HEK293 (cell line): ENCODE measurements around the gene GMDS.

Source experiments
- CTCF ChIA-PET: fragments of 350-600 bp; formaldehyde crosslinking; extraction: SDS; loops from one replicate; lab custom pipeline; 2021; ENCODE audit warnings: antibody characterized with exemption; lab: Yijun Ruan, JAX
- POLR2A ChIA-PET: fragments of 300-600 bp; formaldehyde crosslinking; extraction: SDS; loops from one replicate; lab custom pipeline; 2020; ENCODE audit warnings: antibody characterized with exemption, inconsistent platforms; lab: Yijun Ruan, JAX
- H3K27ac ChIP-seq: fragments of 200-500 bp; sonication (Bioruptor generic); 2 replicates; pipeline ENCODE4 v1.5.1; 2014; ENCODE audit warnings: low read depth, low read length, control low read depth, inconsistent platforms; ENCODE audit errors: extremely low read depth
- H3K36me3 ChIP-seq, 2 experiments: fragments of 200-500 bp in 1 of 2; sonication (Bioruptor generic) in 1 of 2; 1 replicate in 1 of 2; 2 replicates in 1 of 2; pipeline ENCODE4 v1.5.1; 2014 to 2017; ENCODE audit warnings: inconsistent platforms in 2 of 2, low read length in 2 of 2; ENCODE audit not compliant: control insufficient read depth in 2 of 2, insufficient read depth in 1 of 2
- H3K4me1 ChIP-seq: fragments of 200-500 bp; sonication (Bioruptor generic); 2 replicates; pipeline ENCODE4 v1.5.1; 2014; ENCODE audit warnings: mild to moderate bottlenecking, low read length, inconsistent platforms; ENCODE audit not compliant: control insufficient read depth, insufficient read depth
- H3K4me3 ChIP-seq: 2 replicates; pipeline ENCODE4 v1.5.1; 2011; ENCODE audit warnings: low read depth, mild to moderate bottlenecking, control low read depth, low read length, moderate library complexity
- H3K9me3 ChIP-seq: fragments of 200-500 bp; sonication (Bioruptor generic); 2 replicates; pipeline ENCODE4 v1.5.1; 2014; ENCODE audit warnings: low read depth, low read length, inconsistent platforms; ENCODE audit not compliant: control insufficient read depth, insufficient read depth
- IKZF3 ChIP-seq: fragments of 450-650 bp; IDR thresholded peaks from 2 replicates; pipeline ENCODE4 v1.5.0; 2018; ENCODE audit warnings: missing biosample characterization, mild to moderate bottlenecking, missing genetic modification characterization, moderate library complexity
- KLF1 ChIP-seq: fragments of 450-650 bp; formaldehyde crosslinking; IDR thresholded peaks from 2 replicates; pipeline ENCODE4 v1.5.1; 2016; ENCODE audit warnings: missing biosample characterization, missing genetic modification characterization
- PATZ1 ChIP-seq: fragments of 450-650 bp; formaldehyde crosslinking; IDR thresholded peaks from 2 replicates; pipeline ENCODE4 v1.5.1; 2016; ENCODE audit warnings: missing biosample characterization, missing genetic modification characterization
- SALL2 ChIP-seq: fragments of 450-650 bp; formaldehyde crosslinking; IDR thresholded peaks from 2 replicates; pipeline ENCODE4 v1.5.0; 2017; ENCODE audit warnings: missing biosample characterization, mild to moderate bottlenecking, missing genetic modification characterization, borderline replicate concordance
- SCRT1 ChIP-seq: fragments of 450-650 bp; formaldehyde crosslinking; IDR thresholded peaks from 2 replicates; pipeline ENCODE4 v1.5.1; 2016; ENCODE audit warnings: missing biosample characterization, missing genetic modification characterization, borderline replicate concordance
- SP7 ChIP-seq: fragments of 450-650 bp; formaldehyde crosslinking; IDR thresholded peaks from 2 replicates; pipeline ENCODE4 v1.5.1; 2016; ENCODE audit warnings: missing biosample characterization, missing genetic modification characterization
- TRIM28 ChIP-seq: IDR thresholded peaks from 2 replicates; pipeline ENCODE4 v1.6.1; 2011; ENCODE audit warnings: low read length, control low read depth, borderline replicate concordance
- ZBTB20 ChIP-seq: fragments of 450-650 bp; formaldehyde crosslinking; IDR thresholded peaks from 2 replicates; pipeline ENCODE4 v1.5.1; 2016; ENCODE audit warnings: missing biosample characterization, missing genetic modification characterization
- ZBTB8A ChIP-seq: fragments of 450-650 bp; formaldehyde crosslinking; IDR thresholded peaks from 2 replicates; pipeline ENCODE4 v1.5.1; 2016; ENCODE audit warnings: missing biosample characterization, missing genetic modification characterization
- ZNF157 ChIP-seq: fragments of 450-650 bp; formaldehyde crosslinking; IDR thresholded peaks from 2 replicates; pipeline ENCODE4 v1.5.1; 2016; ENCODE audit warnings: missing biosample characterization, missing genetic modification characterization
- ZNF335 ChIP-seq: fragments of 450-650 bp; formaldehyde crosslinking; conservative IDR thresholded peaks from 2 replicates; pipeline ENCODE4 v1.5.1; 2016; ENCODE audit warnings: missing biosample characterization, missing genetic modification characterization
- ZNF394 ChIP-seq: fragments of 450-650 bp; formaldehyde crosslinking; IDR thresholded peaks from 2 replicates; pipeline ENCODE4 v1.5.1; 2016; ENCODE audit warnings: missing biosample characterization, missing genetic modification characterization, mild to moderate bottlenecking, moderate library complexity, borderline replicate concordance
- ZNF585B ChIP-seq: fragments of 450-650 bp; formaldehyde crosslinking; IDR thresholded peaks from 2 replicates; pipeline ENCODE4 v1.5.1; 2016; ENCODE audit warnings: missing biosample characterization, missing genetic modification characterization
- ZNF660 ChIP-seq: fragments of 450-650 bp; IDR thresholded peaks from 2 replicates; pipeline ENCODE4 v1.5.1; 2018; ENCODE audit warnings: missing biosample characterization, mild to moderate bottlenecking, missing genetic modification characterization
- ZNF747 ChIP-seq: fragments of 450-650 bp; formaldehyde crosslinking; IDR thresholded peaks from 2 replicates; pipeline ENCODE4 v1.5.1; 2016; ENCODE audit warnings: missing biosample characterization, missing genetic modification characterization
- ZNF843 ChIP-seq: fragments of 450-650 bp; formaldehyde crosslinking; IDR thresholded peaks from 2 replicates; pipeline ENCODE4 v1.5.1; 2016; ENCODE audit warnings: missing biosample characterization, missing genetic modification characterization
- TF ChIP-seq, protein P1 (sequence below): fragments of 450-650 bp; formaldehyde crosslinking; IDR thresholded peaks from 2 replicates; pipeline ENCODE4 v1.5.1; 2016; ENCODE audit warnings: missing biosample characterization, missing genetic modification characterization
- TF ChIP-seq, protein P2 (sequence below): IDR thresholded peaks from 2 replicates; pipeline ENCODE4 v1.6.1; 2011; ENCODE audit warnings: mild to moderate bottlenecking, low read depth, low read length, borderline replicate concordance
- TF ChIP-seq, protein P3 (sequence below): fragments of 450-650 bp; formaldehyde crosslinking; conservative IDR thresholded peaks from 2 replicates; pipeline ENCODE4 v1.5.1; 2016; ENCODE audit warnings: low read depth, missing biosample characterization, missing genetic modification characterization

GMDS gene

GRCh38 chr6:1602049-1602713 lies 643.2 kb downstream of the GMDS start:
- H3K36me3 ChIP-seq = no peaks in the 10 kb centered on the region
- CTCF ChIA-PET = interaction anchor here (0.6 to 2.2 kb wide), 7 partner anchors 502 to 847 kb away, joined by 3 to 11 read pairs (median 4); no protein-coding TSS in a partner anchor
- no peak overlapping the region for H3K4me3 ChIP-seq
- POLR2A ChIA-PET = no interaction called here
- no peak overlapping the region; the same call in 1 of the 2 replicates for H3K27ac ChIP-seq
- H3K4me1 ChIP-seq = peaks cover 35% of the 10 kb centered on the region
- no peak for TF ChIP-seq ZNF394
- no peak for TF ChIP-seq ZNF585B (tag by site-specific recombination)
- TF ChIP-seq ZNF747 (tag by site-specific recombination) = no peak
- TF ChIP-seq, protein P1, sequence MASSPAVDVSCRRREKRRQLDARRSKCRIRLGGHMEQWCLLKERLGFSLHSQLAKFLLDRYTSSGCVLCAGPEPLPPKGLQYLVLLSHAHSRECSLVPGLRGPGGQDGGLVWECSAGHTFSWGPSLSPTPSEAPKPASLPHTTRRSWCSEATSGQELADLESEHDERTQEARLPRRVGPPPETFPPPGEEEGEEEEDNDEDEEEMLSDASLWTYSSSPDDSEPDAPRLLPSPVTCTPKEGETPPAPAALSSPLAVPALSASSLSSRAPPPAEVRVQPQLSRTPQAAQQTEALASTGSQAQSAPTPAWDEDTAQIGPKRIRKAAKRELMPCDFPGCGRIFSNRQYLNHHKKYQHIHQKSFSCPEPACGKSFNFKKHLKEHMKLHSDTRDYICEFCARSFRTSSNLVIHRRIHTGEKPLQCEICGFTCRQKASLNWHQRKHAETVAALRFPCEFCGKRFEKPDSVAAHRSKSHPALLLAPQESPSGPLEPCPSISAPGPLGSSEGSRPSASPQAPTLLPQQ = peak; percentile 54; the same call in 1 of the 2 replicates
- TF ChIP-seq TRIM28 = no peak
- no peaks in the 10 kb centered on the region for H3K9me3 ChIP-seq

DNA sequence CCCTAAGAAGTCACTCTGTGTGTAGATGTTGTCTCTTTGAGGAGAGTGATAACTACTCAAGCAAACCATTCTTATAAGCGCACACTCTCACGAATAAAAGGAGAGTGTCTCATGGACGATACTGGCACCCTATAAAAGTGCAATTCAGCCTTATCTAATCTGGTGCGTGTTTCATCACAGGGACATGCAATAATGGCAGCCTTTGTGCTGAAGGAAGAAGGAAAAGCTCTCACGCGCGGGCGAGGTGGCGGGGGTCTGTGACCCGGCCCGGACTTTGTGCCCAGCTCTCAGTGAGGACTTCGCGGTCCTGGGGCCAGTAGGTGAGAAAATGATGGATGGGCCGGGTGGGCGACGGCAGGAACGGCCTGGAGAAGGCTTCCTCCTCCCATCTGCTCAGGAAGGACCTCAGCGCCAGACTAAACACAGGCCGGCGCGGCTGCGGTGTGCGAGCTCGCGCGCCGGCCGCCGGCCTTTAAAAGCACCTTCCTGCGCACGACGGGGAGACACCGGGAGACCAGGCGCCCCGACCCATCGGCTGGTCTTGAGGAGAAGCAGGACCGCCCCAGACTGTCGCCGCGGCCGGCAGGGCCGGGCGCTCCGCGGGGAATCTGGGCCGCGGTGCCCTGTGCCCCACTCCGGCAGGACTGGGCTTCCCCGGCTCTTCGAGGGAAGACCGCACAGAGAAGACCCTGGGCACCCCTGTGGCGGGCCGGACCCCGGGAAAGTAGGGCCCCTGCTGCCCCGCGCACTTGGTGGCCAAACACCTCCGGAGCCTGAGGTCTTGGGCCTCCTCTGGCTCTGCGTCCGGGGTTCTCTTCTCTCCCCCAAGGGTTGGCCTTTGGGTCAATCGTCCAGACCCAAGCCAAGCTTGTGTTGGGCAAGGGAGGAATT lies 644.0 kb downstream of the GMDS start:
- TF ChIP-seq, protein P2, sequence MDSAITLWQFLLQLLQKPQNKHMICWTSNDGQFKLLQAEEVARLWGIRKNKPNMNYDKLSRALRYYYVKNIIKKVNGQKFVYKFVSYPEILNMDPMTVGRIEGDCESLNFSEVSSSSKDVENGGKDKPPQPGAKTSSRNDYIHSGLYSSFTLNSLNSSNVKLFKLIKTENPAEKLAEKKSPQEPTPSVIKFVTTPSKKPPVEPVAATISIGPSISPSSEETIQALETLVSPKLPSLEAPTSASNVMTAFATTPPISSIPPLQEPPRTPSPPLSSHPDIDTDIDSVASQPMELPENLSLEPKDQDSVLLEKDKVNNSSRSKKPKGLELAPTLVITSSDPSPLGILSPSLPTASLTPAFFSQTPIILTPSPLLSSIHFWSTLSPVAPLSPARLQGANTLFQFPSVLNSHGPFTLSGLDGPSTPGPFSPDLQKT = no peak
- TF ChIP-seq ZNF843 (tag by site-specific recombination) (0 out of 2 replicates have a peak, but pooled peaks have one; percentile 24), ZBTB20 (tag by site-specific recombination) (peak; percentile 4; the same call in 1 of the 2 replicates), ZNF157 (tag by site-specific recombination) (no peak), SP7 (tag by site-specific recombination) (no peak)
- TF ChIP-seq, protein P3, sequence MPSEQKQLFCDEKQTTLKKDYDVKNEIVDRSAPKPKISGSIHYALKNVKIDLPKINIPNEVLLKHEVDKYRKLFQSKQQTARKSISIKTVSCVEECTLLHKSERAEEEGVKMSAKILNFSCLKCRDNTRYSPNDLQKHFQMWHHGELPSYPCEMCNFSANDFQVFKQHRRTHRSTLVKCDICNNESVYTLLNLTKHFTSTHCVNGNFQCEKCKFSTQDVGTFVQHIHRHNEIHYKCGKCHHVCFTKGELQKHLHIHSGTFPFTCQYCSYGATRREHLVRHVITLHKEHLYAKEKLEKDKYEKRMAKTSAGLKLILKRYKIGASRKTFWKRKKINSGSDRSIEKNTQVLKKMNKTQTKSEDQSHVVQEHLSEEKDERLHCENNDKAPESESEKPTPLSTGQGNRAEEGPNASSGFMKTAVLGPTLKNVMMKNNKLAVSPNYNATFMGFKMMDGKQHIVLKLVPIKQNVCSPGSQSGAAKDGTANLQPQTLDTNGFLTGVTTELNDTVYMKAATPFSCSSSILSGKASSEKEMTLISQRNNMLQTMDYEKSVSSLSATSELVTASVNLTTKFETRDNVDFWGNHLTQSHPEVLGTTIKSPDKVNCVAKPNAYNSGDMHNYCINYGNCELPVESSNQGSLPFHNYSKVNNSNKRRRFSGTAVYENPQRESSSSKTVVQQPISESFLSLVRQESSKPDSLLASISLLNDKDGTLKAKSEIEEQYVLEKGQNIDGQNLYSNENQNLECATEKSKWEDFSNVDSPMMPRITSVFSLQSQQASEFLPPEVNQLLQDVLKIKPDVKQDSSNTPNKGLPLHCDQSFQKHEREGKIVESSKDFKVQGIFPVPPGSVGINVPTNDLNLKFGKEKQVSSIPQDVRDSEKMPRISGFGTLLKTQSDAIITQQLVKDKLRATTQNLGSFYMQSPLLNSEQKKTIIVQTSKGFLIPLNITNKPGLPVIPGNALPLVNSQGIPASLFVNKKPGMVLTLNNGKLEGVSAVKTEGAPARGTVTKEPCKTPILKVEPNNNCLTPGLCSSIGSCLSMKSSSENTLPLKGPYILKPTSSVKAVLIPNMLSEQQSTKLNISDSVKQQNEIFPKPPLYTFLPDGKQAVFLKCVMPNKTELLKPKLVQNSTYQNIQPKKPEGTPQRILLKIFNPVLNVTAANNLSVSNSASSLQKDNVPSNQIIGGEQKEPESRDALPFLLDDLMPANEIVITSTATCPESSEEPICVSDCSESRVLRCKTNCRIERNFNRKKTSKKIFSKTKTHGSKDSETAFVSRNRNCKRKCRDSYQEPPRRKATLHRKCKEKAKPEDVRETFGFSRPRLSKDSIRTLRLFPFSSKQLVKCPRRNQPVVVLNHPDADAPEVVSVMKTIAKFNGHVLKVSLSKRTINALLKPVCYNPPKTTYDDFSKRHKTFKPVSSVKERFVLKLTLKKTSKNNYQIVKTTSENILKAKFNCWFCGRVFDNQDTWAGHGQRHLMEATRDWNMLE = no peak
- ChIA-PET CTCF (interaction anchor here (0.6 to 2.2 kb wide), 6 partner anchors 157 to 848 kb away, joined by 3 to 11 read pairs (median 4); no protein-coding TSS in a partner anchor), POLR2A (no interaction called here)
- Histone ChIP-seq H3K4me3 (no peak overlapping the region), H3K9me3 (no peaks in the 10 kb centered on the region), H3K27ac (peak overlapping the region; percentile 50; the same call in 1 of the 2 replicates), H3K36me3 (no peaks in the 10 kb centered on the region), H3K4me1 (peaks cover 38% of the 10 kb centered on the region)

GRCh38 chr6:1600764-1601157 lies 644.6 kb downstream of the GMDS start:
- POLR2A ChIA-PET = no interaction called here
- peak; percentile 51; the same call in 1 of the 2 replicates for TF ChIP-seq ZNF335 (tag by site-specific recombination)
- no peak for TF ChIP-seq PATZ1
- no peak for TF ChIP-seq ZNF660 (tag by site-specific recombination)
- TF ChIP-seq KLF1 (tag by site-specific recombination) = no peak
- TF ChIP-seq IKZF3 (tag by site-specific recombination) = 0 out of 2 replicates have a peak, but pooled peaks have one; percentile 29
- no peak for TF ChIP-seq SALL2 (tag by site-specific recombination)
- TF ChIP-seq ZBTB8A (tag by site-specific recombination) = no peak
- no peak for TF ChIP-seq SCRT1 (tag by site-specific recombination)
- peak; percentile 32; the same call in 1 of the 2 replicates for TF ChIP-seq ZBTB20 (tag by site-specific recombination)

More at GRCh38 chr6:1600764-1601157, 644.6 kb downstream of the GMDS start:
- H3K9me3 ChIP-seq = no peaks in the 10 kb centered on the region
- H3K4me3 ChIP-seq = no peak overlapping the region
- H3K4me1 ChIP-seq = peaks cover 38% of the 10 kb centered on the region
- H3K27ac ChIP-seq = peak overlapping the region; percentile 50; the same call in 1 of the 2 replicates
- H3K36me3 ChIP-seq = no peaks in the 10 kb centered on the region
- CTCF ChIA-PET = interaction anchor here (0.6 to 1.8 kb wide), 6 partner anchors 158 to 1033 kb away, joined by 3 to 7 read pairs (median 5); no protein-coding TSS in a partner anchor
